K562 (cell line): ENCODE data around the gene CARD14. TPM values are rescaled to one million over a fixed set of nuclear protein-coding genes. Genes with fewer than 3 reads are reported as not detected.

ENCODE experiments used
- ATAC-seq: fragments of 200-7000 bp; cut with Tn5 transposase; 3 replicates; pipeline ENCODE4 v1.9.1; 2020; ENCODE audit warnings: moderate library complexity
- BruUV-seq: library from RNA; stranded (reverse); fragments of 400-500 nt; replicated peaks from 2 replicates; lab custom pipeline; 2021; lab: Mats Ljungman, UMichigan
- CTCF ChIA-PET: fragments of 300-600 bp; formaldehyde crosslinking; extraction: SDS; loops from one replicate; lab custom pipeline; 2021; ENCODE audit warnings: low intra/inter-chr PET ratio; lab: Yijun Ruan, JAX
- POLR2A ChIA-PET: fragments of 300-600, 350-650 bp; sonication (Branson Sonifier 250); formaldehyde crosslinking; extraction: SDS; loops from one replicate; lab custom pipeline; 2021; ENCODE audit warnings: antibody characterized with exemption, inconsistent platforms; lab: Yijun Ruan, JAX
- DNase-seq, 4 experiments: peaks; one replicate each; pipeline versions ENCODE4 v3.0.0 to v3.0.0-alpha.2; 2011 to 2018; ENCODE audit warnings: low spot score in 3 of 4, mixed read lengths in 3 of 4; ENCODE audit errors: extremely low read depth in 1 of 4
- FAIRE-seq: peaks from 2 replicates; lab custom pipeline; 2011; peaks lifted over from hg19 to GRCh38; lab: Jason Lieb, UNC
- H2AFZ ChIP-seq: 2 replicates; pipeline ENCODE4 v1.6.0; 2011; ENCODE audit warnings: low read depth, low read length, control low read depth, inconsistent platforms
- H3K27ac ChIP-seq: fragments of 200-600 bp; 3 replicates; pipeline ENCODE4 v1.8.0; 2011; ENCODE audit warnings: low read depth, mild to moderate bottlenecking, control low read depth, inconsistent platforms, low read length, moderate library complexity, mixed read lengths; ENCODE audit errors: extremely low read depth
- H3K27me3 ChIP-seq, 2 experiments: fragments of 300-600 bp in 1 of 2; 2 replicates in 1 of 2; 3 replicates in 1 of 2; pipeline versions ENCODE4 v1.6.0 to v1.8.0; 2011; ENCODE audit warnings: inconsistent platforms in 2 of 2, low read length in 2 of 2, mild to moderate bottlenecking in 1 of 2, mixed read lengths in 1 of 2, moderate library complexity in 1 of 2; ENCODE audit not compliant: control insufficient read depth in 2 of 2, insufficient read depth in 2 of 2
- H3K36me3 ChIP-seq: fragments of 300-600 bp; 3 replicates; pipeline ENCODE4 v1.8.0; 2011; ENCODE audit warnings: mild to moderate bottlenecking, low read length, inconsistent platforms; ENCODE audit not compliant: control insufficient read depth, insufficient read depth
- H3K4me1 ChIP-seq, 2 experiments: fragments of 200-600 bp in 1 of 2; replicated peaks in 1 of 2; 2 replicates in 1 of 2; 3 replicates in 1 of 2; pipeline versions ENCODE4 v1.5.1 to v1.8.0; 2011; ENCODE audit warnings: inconsistent platforms in 2 of 2, low read length in 2 of 2, mild to moderate bottlenecking in 1 of 2, mixed read lengths in 1 of 2, moderate library complexity in 1 of 2; ENCODE audit not compliant: control insufficient read depth in 2 of 2, insufficient read depth in 2 of 2
- H3K4me2 ChIP-seq: 2 replicates; pipeline ENCODE4 v1.6.1; 2011; ENCODE audit warnings: low read length, control low read depth, inconsistent platforms, mixed read lengths; ENCODE audit not compliant: insufficient read depth
- H3K4me3 ChIP-seq: fragments of 200-600 bp; sonication (generic), shearing (Covaris generic); 2 replicates; pipeline ENCODE4 v1.5.1; 2016; ENCODE audit warnings: control low read depth, inconsistent platforms
- H3K79me2 ChIP-seq: fragments of 200-600 bp; 3 replicates; pipeline ENCODE4 v1.8.0; 2011; ENCODE audit warnings: low read length, inconsistent platforms; ENCODE audit not compliant: control insufficient read depth, insufficient read depth
- H3K9ac ChIP-seq, 2 experiments: 2 replicates each; pipeline versions ENCODE4 v1.6.0 to v1.6.1; 2011; ENCODE audit warnings: low read depth in 2 of 2, low read length in 2 of 2, control low read depth in 1 of 2, inconsistent platforms in 1 of 2, mild to moderate bottlenecking in 1 of 2, mixed read lengths in 1 of 2; ENCODE audit not compliant: insufficient read depth in 1 of 2
- H3K9me1 ChIP-seq: one replicate; pipeline ENCODE4 v1.6.0; 2011; ENCODE audit warnings: inconsistent platforms, mild to moderate bottlenecking, low read length, moderate library complexity; ENCODE audit not compliant: control insufficient read depth, insufficient read depth
- H3K9me3 ChIP-seq: replicated peaks from 2 replicates; pipeline ENCODE4 v1.5.1; 2011; ENCODE audit warnings: low read depth, low read length, inconsistent platforms; ENCODE audit not compliant: control insufficient read depth, insufficient read depth
- H4K20me1 ChIP-seq: replicated peaks from 2 replicates; pipeline ENCODE4 v1.6.1; 2011; ENCODE audit warnings: low read length, inconsistent platforms, mixed read lengths; ENCODE audit not compliant: control insufficient read depth, insufficient read depth
- CBX1 ChIP-seq: sonication (generic); IDR thresholded peaks from 2 replicates; pipeline ENCODE4 v1.6.1; 2016; ENCODE audit warnings: antibody characterized with exemption, low read depth, mild to moderate bottlenecking
- CBX3 ChIP-seq, 2 experiments: IDR thresholded peaks; 1 replicate in 1 of 2; 2 replicates in 1 of 2; pipeline ENCODE4 v1.6.1; 2012; ENCODE audit warnings: inconsistent platforms in 2 of 2, low read length in 2 of 2, borderline replicate concordance in 1 of 2, control low read depth in 1 of 2
- CREB3 ChIP-seq: fragments of 450-650 bp; conservative IDR thresholded peaks from 2 replicates; pipeline ENCODE4 v1.6.1; 2016; ENCODE audit warnings: missing genetic modification characterization, low read depth, mild to moderate bottlenecking, missing compliant biosample characterization, moderate library complexity
- WGBS: fragments of 100-300 bp; shearing (Covaris generic); methylation state at CpG from one replicate; pipeline ENCODE4 v1.1.6; 2016; ENCODE audit warnings: low coverage, mixed read lengths; ENCODE audit not compliant: insufficient coverage; ENCODE audit errors: missing lambda C conversion rate; 5-methylcytosine and 5-hydroxymethylcytosine counted together
- in situ Hi-C: fragments of 300-500 bp; cut with MboI; formaldehyde crosslinking; loops from 4 replicates; pipeline ENCODE4 v1.15.0; 2018; ENCODE audit warnings: inconsistent platforms, mixed read lengths
- intact Hi-C: fragments of 100-400 bp; cut with micrococcal nuclease; formaldehyde crosslinking; loops from 2 replicates; pipeline ENCODE4 v1.14.2; 2022
- polyA plus RNA-seq, 8 experiments: library from polyadenylated mRNA; depleted of rRNA in 4 of 8; stranded (reverse) in 5 of 8; unstranded in 3 of 8; fragments of >200 nt; fragmentation: Nextera tagmentation in 2 of 8; fragmentation: Illumina TruSeq in 1 of 8; extraction: Ambion mirVana in 2 of 8; extraction: Trizol in 1 of 8; gene quantifications; 2 replicates each; pipeline versions ENCODE4 v1.2.1 to v1.2.3, GENCODE V29; 2011 to 2014; ENCODE audit warnings: inconsistent platforms in 1 of 8, missing spikeins in 1 of 8
- total RNA-seq, 7 experiments: library from RNA; depleted of rRNA in 6 of 7; stranded (reverse); fragments of >200 nt in 6 of 7; fragmentation: Illumina TruSeq in 2 of 7; extraction: Trizol in 2 of 7; gene quantifications; 2 replicates each; pipeline versions ENCODE4 v1.2.1 to v1.2.3, GENCODE V29; 2011 to 2021; ENCODE audit warnings: low replicate concordance in 1 of 7

Gene CARD14
- total and polyA plus RNA-seq, 9 of the 15 experiments (the other 6 are each of a cell fraction or from before 2014, with no cell fraction given), result not detected

- no peak overlapping the region for H3K27ac ChIP-seq
- WGBS, result 76% methylated on average over 17 of the region's 17 CpGs
- no peak overlapping the region for H3K4me3 ChIP-seq
- BruUV-seq, result no TSS peak
- intact Hi-C loops, result no loop called here
- no peaks in the 10 kb centered on the region for H3K36me3 ChIP-seq
- H3K4me1 ChIP-seq, result peaks cover 0 to 51% of the 10 kb centered on the region in 2 experiments; a peak in 3 of 5 replicates
- no peaks in the 10 kb centered on the region for H3K9me1 ChIP-seq
- H3K79me2 ChIP-seq, result no peaks in the 10 kb centered on the region
- in situ Hi-C loops, result no loop called here
- POLR2A ChIA-PET, result interaction anchor here (0.6 kb wide), 1 partner anchor 642 kb away, joined by 3 read pairs; no protein-coding TSS in a partner anchor
- CTCF ChIA-PET, result no interaction called here
- H3K4me2 ChIP-seq, result no peak overlapping the region
- H2AFZ ChIP-seq, result no peak overlapping the region
- H3K9me3 ChIP-seq, result no peaks in the 10 kb centered on the region
- no peaks in the 10 kb centered on the region for H4K20me1 ChIP-seq
- peak overlapping the region in 1 of 2 experiments; percentile 35; a peak in 1 of 4 replicates for H3K9ac ChIP-seq
- DNase-seq (no peak), ATAC-seq (no peak), FAIRE-seq (no peak)
- H3K27me3 ChIP-seq, result no peaks in the 10 kb centered on the region
- TF ChIP-seq CBX3 (IDR thresholded peaks at IDR 0.05; ENCODE audit: borderline replicate concordance in 1 of 2, low read length in 2 of 2) (no peak), CBX1 (no peak), CREB3 (tag) (no peak)
Measured at GRCh38 chr17:80247561-80247960, 77.7 kb downstream of the CARD14 start.
